K562 (cell line): ENCODE results near the gene CAPN8. TPM values are rescaled to one million over a fixed set of nuclear protein-coding genes. Genes with fewer than 3 reads are reported as not detected.

ENCODE experiments used
- EP300 ChIP-seq: IDR thresholded peaks from 2 replicates; pipeline ENCODE4 v1.6.1; 2012; ENCODE audit warnings: low read length, improper control_type of control experiment
- FOXA3 ChIP-seq, 2 experiments: fragments of 450-650 bp in 1 of 2; sonication (generic) in 1 of 2; formaldehyde crosslinking; IDR thresholded peaks in 1 of 2; conservative IDR thresholded peaks in 1 of 2; 2 replicates each; pipeline versions ENCODE4 v1.4.0 to v1.8.0; 2020 to 2022; ENCODE audit warnings: mild to moderate bottlenecking in 2 of 2, missing genetic modification reagents in 1 of 2
- GATA2 ChIP-seq: sonication (generic); formaldehyde crosslinking; IDR thresholded peaks from 2 replicates; pipeline ENCODE4 v1.4.0; 2020; ENCODE audit warnings: mild to moderate bottlenecking, missing genetic modification reagents
- HBP1 ChIP-seq: fragments of 450-650 bp; formaldehyde crosslinking; IDR thresholded peaks from 2 replicates; pipeline ENCODE4 v1.4.0; 2022; ENCODE audit warnings: missing genetic modification characterization
- HDGF ChIP-seq: fragments of 450-650 bp; IDR thresholded peaks from 2 replicates; pipeline ENCODE4 v1.6.1; 2016
- HMGXB4 ChIP-seq: sonication (generic); formaldehyde crosslinking; IDR thresholded peaks from 2 replicates; pipeline ENCODE4 v1.8.1; 2023; ENCODE audit warnings: mild to moderate bottlenecking, missing genetic modification reagents
- HNRNPH1 ChIP-seq: fragments of 200-400 bp; formaldehyde crosslinking; optimal IDR thresholded peaks from 2 replicates; pipeline ENCODE3; 2017; ENCODE audit warnings: low read depth, mild to moderate bottlenecking, low read length, moderate library complexity
- HNRNPK ChIP-seq: fragments of 200-400 bp; formaldehyde crosslinking; IDR thresholded peaks from one replicate; pipeline ENCODE4 v1.6.1; 2018; ENCODE audit warnings: mild to moderate bottlenecking, low read depth, low read length; ENCODE audit not compliant: poor library complexity, severe bottlenecking
- KDM2B ChIP-seq: fragments of 250-450 bp; sonication (Bioruptor Pico); IDR thresholded peaks from 2 replicates; pipeline ENCODE4 v1.8.0; 2021; ENCODE audit warnings: mild to moderate bottlenecking, moderate library complexity
- MXD1 ChIP-seq: fragments of 250-450 bp; sonication (Bioruptor Pico); IDR thresholded peaks from 2 replicates; pipeline ENCODE4 v1.8.0; 2021; ENCODE audit warnings: borderline replicate concordance, mild to moderate bottlenecking, moderate library complexity; ENCODE audit not compliant: poor library complexity, severe bottlenecking
- TAF15 ChIP-seq: fragments of 200-400 bp; formaldehyde crosslinking; IDR thresholded peaks from 2 replicates; pipeline ENCODE4 v1.6.1; 2017; ENCODE audit warnings: mild to moderate bottlenecking, low read depth, low read length, moderate library complexity
- TRIM24 ChIP-seq, 2 experiments: fragments of 450-650 bp; IDR thresholded peaks; 2 replicates each; pipeline ENCODE4 v1.6.1; 2016
- ZBTB11 ChIP-seq, 3 experiments: fragments of 200-800 bp in 1 of 3; fragments of 250-450 bp in 1 of 3; fragments of 450-650 bp in 1 of 3; sonication (Bioruptor Pico) in 1 of 3; sonication (Bioruptor generic) in 1 of 3; formaldehyde crosslinking in 1 of 3; IDR thresholded peaks; 2 replicates each; pipeline versions ENCODE4 v1.6.1 to v1.8.0; 2016 to 2022; ENCODE audit warnings: mild to moderate bottlenecking in 2 of 3, missing genetic modification characterization in 2 of 3, missing compliant biosample characterization in 1 of 3, moderate library complexity in 1 of 3
- ZNF239 ChIP-seq: fragments of 250-450 bp; sonication (Bioruptor Pico); IDR thresholded peaks from 2 replicates; pipeline ENCODE4 v1.4.0; 2020; ENCODE audit warnings: mild to moderate bottlenecking
- ZNF24 ChIP-seq: fragments of 450-650 bp; IDR thresholded peaks from 2 replicates; pipeline ENCODE4 v1.6.1; 2016
- ZNF41 ChIP-seq: fragments of 250-450 bp; sonication (Bioruptor Pico); conservative IDR thresholded peaks from 2 replicates; pipeline ENCODE4 v1.4.0; 2020; ENCODE audit warnings: mild to moderate bottlenecking
- ZNF551 ChIP-seq: fragments of 250-450 bp; sonication (Bioruptor Pico); IDR thresholded peaks from 2 replicates; pipeline ENCODE4 v1.5.0; 2021; ENCODE audit warnings: mild to moderate bottlenecking, moderate library complexity
- ZNF785 ChIP-seq: fragments of 250-450 bp; sonication (Bioruptor Pico); IDR thresholded peaks from 2 replicates; pipeline ENCODE4 v1.4.0; 2020; ENCODE audit warnings: mild to moderate bottlenecking
- ZSCAN29 ChIP-seq: fragments of 450-650 bp; IDR thresholded peaks from 2 replicates; pipeline ENCODE4 v1.6.1; 2017
- polyA plus RNA-seq, 8 experiments: library from polyadenylated mRNA; depleted of rRNA in 4 of 8; stranded (reverse) in 5 of 8; unstranded in 3 of 8; fragments of >200 nt; fragmentation: Nextera tagmentation in 2 of 8; fragmentation: Illumina TruSeq in 1 of 8; extraction: Ambion mirVana in 2 of 8; extraction: Trizol in 1 of 8; gene quantifications; 2 replicates each; pipeline versions ENCODE4 v1.2.1 to v1.2.3, GENCODE V29; 2011 to 2014; ENCODE audit warnings: inconsistent platforms in 1 of 8, missing spikeins in 1 of 8
- total RNA-seq, 7 experiments: library from RNA; depleted of rRNA in 6 of 7; stranded (reverse); fragments of >200 nt in 6 of 7; fragmentation: Illumina TruSeq in 2 of 7; extraction: Trizol in 2 of 7; gene quantifications; 2 replicates each; pipeline versions ENCODE4 v1.2.1 to v1.2.3, GENCODE V29; 2011 to 2021; ENCODE audit warnings: low replicate concordance in 1 of 7
- TF ChIP-seq, protein P1 (sequence below), 3 experiments: fragments of 200-800 bp in 1 of 3; sonication (Bioruptor generic) in 1 of 3; sonication (generic) in 1 of 3; formaldehyde crosslinking in 1 of 3; IDR thresholded peaks; 2 replicates each; pipeline versions ENCODE4 v1.6.1 to v1.8.0; 2016 to 2022; ENCODE audit warnings: mild to moderate bottlenecking in 2 of 3, missing compliant biosample characterization in 2 of 3, missing genetic modification characterization in 2 of 3, missing genetic modification reagents in 1 of 3

CAPN8 gene
- total and polyA plus RNA-seq, 9 of the 15 experiments (the other 6 are each of a cell fraction or from before 2014, with no cell fraction given): 0.06 TPM; not detected in 8

DNA sequence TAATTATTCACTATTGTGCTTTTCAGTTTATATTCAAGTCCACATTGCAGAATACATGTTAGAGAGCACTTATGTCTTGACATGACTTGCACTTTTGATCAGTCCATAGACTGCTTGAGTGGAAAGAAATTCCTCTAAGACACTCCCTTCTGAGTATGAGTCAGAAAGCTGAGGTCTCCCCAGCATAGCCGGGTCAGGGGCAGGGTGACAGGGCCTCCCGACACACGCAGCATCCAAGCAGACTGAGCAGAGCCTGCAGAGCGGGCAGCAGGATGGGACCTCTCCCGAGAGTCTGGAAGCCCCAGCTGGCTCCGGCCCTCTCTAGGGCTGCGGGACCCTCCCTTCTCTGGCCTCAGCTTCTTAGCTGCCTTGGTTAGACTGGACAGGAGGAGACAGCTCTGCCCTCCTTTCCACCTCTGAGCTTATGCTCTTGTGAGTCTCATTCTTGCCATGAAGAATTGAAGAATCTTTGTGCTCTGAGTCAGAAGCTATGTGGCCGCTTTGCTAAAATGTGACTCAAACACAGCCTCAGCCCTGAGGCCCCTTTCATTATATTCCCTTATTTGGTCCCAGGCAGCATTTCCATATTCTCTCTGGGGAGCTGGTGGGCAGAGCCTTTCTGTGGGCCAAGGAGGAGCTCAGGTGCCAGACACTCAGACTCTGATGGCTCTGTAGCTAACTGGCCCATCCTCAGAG, 35.6 kb upstream of the CAPN8 start (continued):
- TF ChIP-seq, protein P1, sequence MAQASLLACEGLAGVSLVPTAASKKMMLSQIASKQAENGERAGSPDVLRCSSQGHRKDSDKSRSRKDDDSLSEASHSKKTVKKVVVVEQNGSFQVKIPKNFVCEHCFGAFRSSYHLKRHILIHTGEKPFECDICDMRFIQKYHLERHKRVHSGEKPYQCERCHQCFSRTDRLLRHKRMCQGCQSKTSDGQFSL (CRISPR knock-in tag; IDR thresholded peaks at IDR 0.05): no peak
- TF ChIP-seq, protein P1 (tag; IDR thresholded peaks at IDR 0.05): no peak
- TF ChIP-seq FOXA3 (CRISPR knock-in tag; conservative IDR thresholded peaks at IDR 0.05 in 1 of 2, IDR thresholded peaks at IDR 0.05 in 1 of 2) (no peak; a peak in 1 of 4 replicates), HBP1 (CRISPR knock-in tag) (no peak), ZNF239 (CRISPR knock-in tag) (no peak), HMGXB4 (CRISPR knock-in tag) (no peak), ZNF551 (CRISPR knock-in tag) (no peak), TRIM24 (IDR thresholded peaks at IDR 0.05) (no peak), ZNF41 (no peak), ZNF24 (no peak), ZSCAN29 (no peak), HNRNPK (no peak), TAF15 (no peak), ZBTB11 (CRISPR knock-in tag; IDR thresholded peaks at IDR 0.05) (0 out of 6 replicates have a peak, but pooled peaks of 1 of the 3 experiments have one; percentile 33), ZNF785 (no peak), HNRNPH1 (no peak), HDGF (no peak), MXD1 (CRISPR knock-in tag) (no peak), KDM2B (CRISPR knock-in tag) (no peak), EP300 (peak; percentile 68), GATA2 (no peak)
